HG03280 (cell line): ENCODE measurements around the gene TPPP.
"Not testable (repeated sequence)": the region's sequence is repeated elsewhere in the genome, so short reads cannot be mapped to it uniquely, and the experiment has no call there.

ENCODE experiments used
- ATAC-seq: cut with Tn5 transposase; IDR thresholded peaks from one replicate; pipeline ENCODE4 v1.9.1; 2021; ENCODE audit warnings: mild to moderate bottlenecking, moderate library complexity; ENCODE audit not compliant: unreplicated experiment

The TPPP gene

GRCh38 chr5:628351-629205 lies 64.6 kb downstream of the TPPP start:
- not testable (repeated sequence) for ATAC-seq

DNA sequence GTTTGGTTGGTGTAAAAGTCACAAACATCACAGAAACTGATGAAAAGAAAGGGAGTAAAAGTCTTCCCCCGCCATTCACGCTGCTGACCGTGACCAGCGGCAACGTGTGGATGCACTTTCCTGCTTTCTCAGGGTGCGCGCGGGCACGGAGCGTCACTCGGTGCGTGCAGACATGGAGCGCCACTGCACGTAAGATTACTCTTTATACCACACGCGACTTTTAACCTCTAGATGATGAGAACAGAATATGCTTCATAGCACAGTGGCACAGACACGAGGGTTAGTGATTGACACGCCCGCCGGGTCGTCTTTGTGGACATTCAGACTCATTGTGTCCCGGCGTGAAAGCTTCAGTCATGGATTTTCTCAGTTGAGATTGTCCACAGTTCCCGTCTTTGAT lies 65.3 kb downstream of the TPPP start:
- no peak for ATAC-seq

DNA sequence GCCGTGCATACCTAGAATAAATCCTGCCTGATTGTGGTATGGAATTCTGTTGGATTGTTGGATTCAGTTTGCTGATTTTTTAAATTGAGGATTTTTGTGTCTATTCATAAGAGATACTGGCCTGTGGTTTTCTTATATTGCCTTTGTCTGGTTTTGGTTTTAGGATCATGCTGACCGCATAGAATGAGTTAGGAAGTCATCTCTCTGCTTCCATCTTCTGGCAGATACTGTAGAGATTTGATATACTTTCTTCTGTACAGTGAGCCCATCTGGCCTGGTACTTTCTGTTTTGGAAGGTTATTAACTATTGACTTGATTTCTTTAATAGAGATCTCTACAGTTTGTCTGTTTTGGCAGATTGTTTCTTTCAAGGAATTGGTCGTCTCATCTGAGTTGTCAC lies 66.3 kb downstream of the TPPP start:
- ATAC-seq: no peak

- no peak for ATAC-seq
Measured at GRCh38 chr5:625516-625915, 67.6 kb downstream of the TPPP start.

- no peak for ATAC-seq
Measured at GRCh38 chr5:624951-625230, 68.3 kb downstream of the TPPP start.

DNA sequence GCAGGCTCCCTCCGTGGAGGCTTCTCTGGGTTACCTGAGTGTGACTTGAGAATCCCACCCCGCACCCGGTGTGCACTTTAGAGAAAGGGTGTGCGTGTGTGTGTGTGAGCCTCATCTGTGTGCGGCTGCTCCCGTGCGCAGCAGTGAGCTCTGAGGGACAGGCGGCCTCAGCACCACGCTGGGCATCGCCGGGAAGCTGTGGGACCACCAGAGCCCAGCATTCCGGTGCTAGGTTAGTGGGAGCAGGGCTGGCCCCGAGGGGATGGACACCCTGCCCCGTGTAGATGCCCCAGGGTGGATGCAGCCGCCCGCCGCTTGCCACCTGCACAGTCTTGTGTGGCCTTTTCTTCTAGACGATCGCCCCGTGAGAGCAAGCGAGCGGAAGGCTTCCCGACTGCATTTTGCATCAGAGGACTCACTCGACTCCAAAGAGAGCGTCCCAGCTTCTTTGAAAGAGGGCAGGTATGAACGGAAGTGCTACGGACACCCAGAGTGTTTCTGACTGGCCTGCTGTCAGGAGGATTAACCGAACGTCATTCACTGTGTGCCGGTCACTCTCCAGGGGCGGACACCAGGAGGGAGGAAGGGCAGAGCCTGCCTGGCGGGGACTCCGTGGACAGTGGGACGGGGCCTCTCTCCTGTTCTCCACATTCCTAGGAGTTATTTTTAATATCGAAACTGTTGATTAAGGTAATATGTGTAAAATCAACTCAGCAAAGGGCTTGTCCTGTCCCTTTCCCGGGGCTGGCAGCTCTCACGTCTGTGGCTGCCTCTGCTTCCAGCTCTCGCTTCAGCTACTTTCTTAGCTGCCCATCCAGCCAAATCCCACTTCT lies 68.8 kb downstream of the TPPP start:
- ATAC-seq: no peak

GRCh38 chr5:623531-623930 lies 69.6 kb downstream of the TPPP start:
- ATAC-seq: no peak

GRCh38 chr5:622946-623522 lies 70.1 kb downstream of the TPPP start:
- no peak for ATAC-seq

- ATAC-seq: no peak
Measured at GRCh38 chr5:622359-622758, 70.8 kb downstream of the TPPP start.

GRCh38 chr5:621341-621761 lies 71.8 kb downstream of the TPPP start:
- no peak for ATAC-seq

DNA sequence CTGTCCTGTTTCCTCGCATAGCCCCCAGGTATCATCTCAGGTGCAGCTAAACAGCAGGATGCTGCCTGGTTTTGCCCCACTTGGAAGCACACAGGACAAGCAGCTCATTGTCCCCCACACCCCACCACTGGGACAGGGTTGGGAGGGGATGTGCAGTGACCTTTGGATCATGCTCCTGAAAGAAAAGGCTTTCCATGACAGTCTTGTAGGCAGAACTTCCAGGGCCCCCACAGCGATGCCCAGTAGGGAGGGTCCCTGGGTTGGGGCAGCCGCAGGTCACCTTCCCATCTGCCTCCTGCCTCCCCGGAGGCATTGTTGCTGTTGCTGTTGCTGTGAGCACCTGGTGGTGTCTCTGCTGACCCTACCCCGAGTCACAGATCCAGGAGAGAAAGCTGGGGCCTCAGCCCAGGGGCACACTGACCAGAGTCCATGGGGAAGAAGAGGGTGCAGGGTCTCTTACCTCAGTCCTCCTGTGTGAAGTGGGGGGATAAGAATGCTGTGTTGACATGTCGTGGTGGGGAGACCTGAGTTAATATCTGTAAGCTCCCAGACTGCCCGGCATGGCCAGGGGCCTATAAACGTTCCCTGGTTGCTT lies 72.5 kb downstream of the TPPP start:
- no peak for ATAC-seq

GRCh38 chr5:620152-620551 lies 73.0 kb downstream of the TPPP start:
- no peak for ATAC-seq

GRCh38 chr5:619444-619843 lies 73.7 kb downstream of the TPPP start:
- no peak for ATAC-seq

DNA sequence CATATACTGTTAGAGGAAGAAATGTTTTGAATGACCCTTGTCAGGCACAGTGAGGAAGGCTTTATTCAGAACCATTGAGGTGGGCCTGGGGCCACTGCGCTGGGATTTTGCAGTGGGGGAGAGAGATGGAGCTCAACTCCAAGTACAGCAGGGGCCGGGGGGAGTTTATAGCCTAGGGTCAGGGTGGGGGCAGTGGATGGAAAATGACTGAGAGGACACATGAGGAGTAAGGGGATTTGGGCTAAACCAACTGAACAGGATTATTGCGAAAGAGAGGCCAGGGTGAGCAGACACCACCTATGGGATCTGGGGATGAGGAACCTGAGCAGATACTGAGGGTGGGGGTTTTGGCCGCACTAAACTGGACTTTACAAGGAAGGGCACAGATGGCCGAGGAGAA lies 74.7 kb downstream of the TPPP start:
- no peak for ATAC-seq

- no peak for ATAC-seq
Measured at GRCh38 chr5:617896-618295, 75.3 kb downstream of the TPPP start.

- ATAC-seq: no peak
Measured at GRCh38 chr5:616484-617039, 76.6 kb downstream of the TPPP start.

DNA sequence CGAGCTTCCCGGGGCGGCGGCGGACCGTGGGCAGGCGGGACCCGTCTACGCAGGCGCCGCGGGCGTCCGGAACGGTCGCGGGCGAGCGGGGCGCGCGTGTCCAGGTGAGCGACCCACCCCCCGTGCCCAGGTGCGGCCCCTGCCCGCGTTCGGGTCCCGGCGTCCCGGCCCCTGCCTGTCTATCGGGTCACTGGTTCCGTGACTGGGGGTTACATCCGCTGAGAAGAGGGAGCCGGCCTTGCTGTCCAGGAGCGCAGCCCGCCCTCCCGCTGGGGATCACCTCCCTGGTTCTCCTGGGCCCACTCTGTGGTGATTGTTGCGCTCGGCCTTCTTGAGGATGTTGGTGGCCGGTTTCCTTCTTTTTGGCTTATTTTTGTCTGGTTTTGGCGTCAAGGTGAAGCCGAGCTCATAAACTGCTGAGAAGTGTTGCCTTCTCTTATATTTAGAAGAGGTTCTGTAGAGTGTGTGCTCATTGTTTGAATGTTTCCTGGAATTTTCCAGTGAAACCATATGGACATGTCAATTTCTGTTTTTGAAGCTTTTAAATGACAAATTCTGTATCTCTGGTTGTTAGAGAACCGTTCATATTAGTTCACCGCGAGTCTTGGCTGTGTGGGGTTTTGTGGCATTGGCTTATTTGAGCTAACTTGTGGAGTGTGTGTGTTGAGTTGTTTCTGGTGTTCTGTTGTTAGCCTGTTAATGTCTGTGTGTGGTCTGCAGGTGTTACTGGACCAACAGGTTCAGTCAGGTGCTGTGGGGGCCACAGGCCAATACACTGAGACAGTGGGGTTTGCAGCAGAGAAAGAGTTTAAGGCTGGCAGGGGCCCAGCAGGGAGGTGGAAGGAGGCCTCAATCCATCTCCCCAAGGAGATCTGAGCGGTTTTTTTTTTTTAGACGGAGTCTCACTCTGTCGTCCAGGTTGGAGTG lies 80.4 kb downstream of the TPPP start:
- ATAC-seq: peak; percentile 34

GRCh38 chr5:611731-612486 lies 81.2 kb downstream of the TPPP start, which contains the start of gene CEP72:
Gene CEP72 (plus strand): TSS chr5:612340. CDS start chr5:612362, 22 bp downstream.
- peak; percentile 87 for ATAC-seq
